ENCODE results near the gene CWF19L2.
A peak's percentile ranks its signal among the peaks of the same experiment; 100 is the strongest.
"Not testable (repeated sequence)": the region's sequence is repeated elsewhere in the genome, so short reads cannot be mapped to it uniquely, and the experiment has no call there.

The CWF19L2 gene

DNA sequence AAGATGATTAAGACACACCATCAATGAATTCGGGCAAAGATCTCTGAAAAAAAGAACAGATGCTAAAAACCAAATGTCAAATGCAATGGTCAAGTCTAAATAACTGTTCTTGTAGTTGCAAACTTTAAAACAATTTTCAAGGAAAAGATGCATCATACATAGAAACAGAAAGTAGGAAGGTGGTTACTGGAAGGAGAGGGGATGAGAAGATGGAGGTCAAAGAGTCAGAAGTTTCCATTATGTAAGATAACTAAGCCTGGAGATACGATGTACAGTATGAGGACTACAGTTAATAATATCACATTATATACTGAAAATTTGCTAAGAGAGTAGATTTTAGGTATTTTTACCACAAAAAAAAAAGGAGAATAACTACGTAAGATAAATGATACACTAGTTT, 27.1 kb downstream of the CWF19L2 start:
- no peak for ATAC-seq

DNA sequence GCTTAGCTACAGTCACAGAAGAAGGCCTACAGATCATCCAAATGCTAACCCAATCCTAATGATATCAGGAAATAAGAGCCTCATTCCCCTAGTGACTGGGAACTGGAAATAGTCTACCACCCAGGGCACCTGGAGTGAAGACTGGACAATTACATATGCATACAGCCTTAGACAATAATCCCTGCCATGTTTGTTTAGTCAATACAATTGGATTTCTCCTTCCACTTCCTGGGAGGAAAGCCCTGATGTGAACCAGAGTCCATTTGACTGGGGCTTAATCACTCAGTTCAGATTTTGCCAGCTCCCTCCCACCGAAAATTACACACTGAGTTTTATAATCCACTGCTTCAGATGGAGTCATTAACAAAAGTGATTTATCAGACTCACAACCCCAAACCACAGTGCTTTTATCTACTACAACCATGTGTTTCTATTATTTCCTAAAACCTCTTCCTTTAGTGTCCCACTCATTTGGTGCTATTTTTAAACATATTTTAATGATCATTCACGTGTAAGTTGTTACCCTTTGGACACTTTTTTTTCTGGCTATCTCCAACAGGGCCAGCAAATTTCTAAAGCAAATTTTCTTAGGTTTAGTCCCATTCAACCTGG, 29.9 kb downstream of the CWF19L2 start:
- no peak for ATAC-seq

GRCh38 chr11:107413352-107413751, 44.3 kb downstream of the CWF19L2 start:
- no peak for ATAC-seq

GRCh38 chr11:107408762-107409211, 48.8 kb downstream of the CWF19L2 start:
- no peak for ATAC-seq

- no peak for ATAC-seq
Observed at GRCh38 chr11:107405260-107405659, 52.4 kb downstream of the CWF19L2 start.

- ATAC-seq = not testable (repeated sequence)
Observed at GRCh38 chr11:107401131-107401530, 56.5 kb downstream of the CWF19L2 start.

DNA sequence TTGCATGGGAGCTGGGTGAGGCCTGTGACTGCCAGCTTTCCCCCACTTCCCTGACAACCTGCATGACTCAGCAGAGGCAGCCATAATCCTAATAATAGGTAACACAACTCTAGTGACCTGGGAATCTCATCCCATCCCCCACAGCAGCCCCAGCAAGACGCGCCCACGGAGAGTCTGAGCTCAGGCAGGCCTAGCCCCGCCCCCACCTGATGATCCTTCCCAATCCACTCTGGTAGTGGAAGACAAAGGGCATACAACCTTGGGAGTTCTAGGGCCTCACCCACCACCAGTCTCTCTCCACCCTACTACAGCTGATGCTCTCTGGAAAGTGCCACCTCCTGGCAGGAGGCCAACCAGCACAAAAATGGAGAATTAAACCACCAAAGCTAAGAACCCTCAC, 60.3 kb downstream of the CWF19L2 start:
- no peak for ATAC-seq

DNA sequence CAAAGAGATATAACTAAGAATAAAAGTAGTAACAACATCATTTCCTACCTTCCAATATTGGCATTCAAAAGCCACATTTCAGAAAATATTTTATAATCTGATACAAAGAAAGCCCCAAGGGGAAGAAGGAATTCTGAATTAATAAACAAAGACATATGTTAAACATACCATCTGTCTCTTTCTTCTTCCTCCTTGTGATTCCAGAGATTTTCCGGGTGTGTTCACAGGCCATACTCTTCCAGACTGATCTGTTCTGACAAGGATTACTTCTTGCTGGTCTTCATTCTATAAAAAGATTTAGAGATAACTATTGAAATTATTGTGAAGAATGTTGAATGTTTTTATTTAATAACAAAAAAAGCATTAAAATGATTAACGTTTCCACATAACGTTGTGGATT, 65.0 kb downstream of the CWF19L2 start:
- ATAC-seq = no peak

DNA sequence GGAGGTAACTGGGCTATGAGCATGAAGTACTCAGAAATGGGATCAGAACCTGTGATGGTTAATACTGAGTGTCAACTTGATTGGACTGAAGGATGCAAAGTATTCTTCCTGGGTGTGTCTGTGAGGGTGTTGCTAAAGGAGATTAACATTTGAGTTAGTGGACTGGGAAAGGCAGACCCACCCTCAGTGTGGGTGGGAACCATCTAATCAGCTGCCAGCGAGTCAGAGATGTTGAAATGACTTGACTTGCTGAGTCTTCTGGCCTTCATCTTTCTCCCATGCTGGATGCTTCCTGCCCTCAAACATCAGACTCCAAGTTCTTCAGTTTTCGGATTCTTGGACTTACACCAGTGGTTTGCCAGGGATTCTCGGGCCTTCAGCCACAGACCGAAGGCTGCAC, 66.9 kb downstream of the CWF19L2 start:
- ATAC-seq = not testable (repeated sequence)

GRCh38 chr11:107387666-107388065, 70.0 kb downstream of the CWF19L2 start:
- ATAC-seq = no peak

DNA sequence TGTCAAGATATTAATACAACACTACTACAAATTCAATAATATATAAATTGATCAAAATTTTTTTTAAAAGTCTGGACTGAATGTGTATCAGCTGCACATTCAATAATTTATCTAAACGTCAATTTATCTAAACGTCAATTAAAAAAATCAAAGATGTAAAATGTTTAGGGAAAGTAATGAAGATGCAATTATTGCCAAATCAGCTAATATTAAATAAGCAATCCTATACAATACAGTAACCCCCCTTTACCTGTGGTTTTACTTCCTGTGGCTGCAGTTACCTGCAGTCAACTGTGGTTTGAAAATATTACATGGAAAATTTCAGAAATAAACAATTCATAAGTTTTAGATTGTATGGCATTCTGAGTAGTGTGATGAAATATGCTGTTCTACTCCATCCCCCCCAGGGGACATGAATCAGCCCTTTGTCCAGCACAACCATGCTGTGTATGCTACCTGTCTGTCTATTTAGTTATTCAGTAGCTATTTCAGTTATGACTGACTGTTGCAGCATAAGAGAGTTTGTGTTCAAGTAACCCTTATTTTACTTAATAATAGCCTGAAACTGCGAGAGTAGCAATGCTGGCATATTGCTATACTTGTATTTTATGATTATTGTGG, 72.2 kb downstream of the CWF19L2 start:
- peak in 1 of 2 donors; percentile 30 for ATAC-seq

- no peak for ATAC-seq
Observed at GRCh38 chr11:107384144-107384852, 73.3 kb downstream of the CWF19L2 start.

- ATAC-seq = no peak
Observed at GRCh38 chr11:107372439-107372838, 85.2 kb downstream of the CWF19L2 start.

GRCh38 chr11:107370390-107370789, 87.2 kb downstream of the CWF19L2 start:
- ATAC-seq = no peak

DNA sequence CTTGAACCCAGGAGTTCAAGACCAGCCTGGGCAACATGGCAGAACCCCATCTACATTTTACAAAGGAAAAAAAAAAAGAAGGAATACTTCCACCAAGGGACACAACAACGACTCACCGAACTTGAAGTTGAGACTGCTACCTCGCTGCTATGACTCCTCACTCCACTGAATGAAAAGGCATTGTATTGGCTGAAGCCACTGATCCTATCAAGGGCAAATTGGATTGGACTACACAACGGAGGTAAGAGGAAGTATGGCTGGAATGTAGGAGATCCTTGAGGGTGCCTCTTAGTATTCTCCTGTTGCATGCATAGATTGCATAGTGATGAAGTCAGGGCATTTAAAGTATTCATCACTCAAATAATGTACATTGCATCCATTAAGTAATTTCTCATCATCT, 97.9 kb downstream of the CWF19L2 start:
- no peak for ATAC-seq

DNA sequence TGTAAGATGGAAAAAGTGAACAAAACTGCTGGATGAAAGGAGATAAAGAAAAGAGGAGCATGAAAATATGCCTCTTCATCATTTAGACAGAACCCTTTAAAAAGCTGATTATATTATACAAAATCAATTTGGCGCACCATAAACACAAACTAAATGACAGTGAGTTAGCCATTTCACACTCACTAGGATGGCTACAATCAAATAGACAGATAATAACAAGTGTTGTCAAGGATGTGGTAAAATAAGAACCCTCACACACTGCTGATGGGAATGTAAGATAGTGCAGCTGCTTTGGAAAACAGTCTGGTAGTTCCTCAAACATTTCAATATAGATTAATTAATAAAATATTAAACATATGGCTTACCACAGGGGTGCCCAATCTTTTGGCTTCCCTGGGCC, 99.7 kb downstream of the CWF19L2 start:
- ATAC-seq = no peak

- peak; percentile 64 to 79 for ATAC-seq
Observed at GRCh38 chr11:107354780-107355179, 102.8 kb downstream of the CWF19L2 start.

DNA sequence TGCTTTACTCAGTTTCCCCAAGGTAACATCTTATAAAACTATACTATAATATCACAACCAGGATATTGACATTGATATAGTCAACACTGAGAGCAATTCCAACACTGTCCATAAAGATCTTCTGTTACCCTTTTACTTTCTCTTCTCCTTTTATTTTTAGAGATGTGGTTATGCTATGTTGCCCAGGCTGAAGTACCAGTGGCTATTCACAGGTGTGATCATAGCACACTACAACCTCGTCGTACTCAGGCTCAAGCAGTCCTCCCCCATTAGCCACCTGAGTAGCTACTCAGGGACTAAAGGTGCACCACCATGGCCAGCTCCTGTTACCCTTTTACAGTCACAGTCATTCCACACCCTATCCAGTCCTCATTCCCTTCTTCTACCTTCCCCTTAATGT, 119.7 kb downstream of the CWF19L2 start:
- ATAC-seq = no peak

DNA sequence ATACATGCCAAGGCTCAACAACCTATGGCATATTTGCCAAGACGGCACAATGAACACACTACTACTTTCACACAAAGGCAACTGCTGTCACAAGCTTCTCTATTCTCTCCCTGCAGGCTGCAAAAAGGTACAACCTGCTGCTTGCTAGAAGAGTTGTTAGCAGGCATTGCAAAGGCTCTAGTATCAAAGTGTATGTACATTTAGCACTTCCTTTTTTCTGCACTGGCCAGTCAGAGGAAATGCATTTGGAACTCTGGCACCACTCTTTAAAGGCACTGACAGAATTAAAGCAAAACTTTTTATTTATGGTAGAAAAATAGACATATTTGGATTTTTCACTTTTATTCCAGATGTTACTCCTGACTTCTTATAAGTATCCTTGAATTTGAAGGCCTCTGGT, 125.9 kb downstream of the CWF19L2 start:
- ATAC-seq = no peak

DNA sequence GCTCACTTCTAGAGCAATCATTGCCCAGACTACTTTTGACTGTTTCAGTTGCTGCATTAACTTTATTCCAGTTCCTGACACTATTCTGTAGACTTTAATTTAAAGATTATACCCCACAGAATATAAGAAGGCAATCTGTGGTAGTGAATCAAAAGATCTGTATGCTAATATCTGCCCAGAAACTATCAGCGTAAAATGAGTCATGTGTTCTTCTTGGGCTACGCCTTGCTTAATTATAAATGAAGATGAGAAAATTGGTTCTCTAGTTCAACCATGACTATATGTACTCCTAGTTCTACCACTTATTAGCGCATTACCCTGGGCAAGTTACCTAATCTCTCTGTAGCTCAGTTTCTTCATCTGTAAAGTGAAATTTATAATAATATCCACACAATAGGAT, 128.5 kb downstream of the CWF19L2 start:
- ATAC-seq = no peak

GRCh38 chr11:107316426-107316825, 141.2 kb downstream of the CWF19L2 start:
- ATAC-seq = no peak

DNA sequence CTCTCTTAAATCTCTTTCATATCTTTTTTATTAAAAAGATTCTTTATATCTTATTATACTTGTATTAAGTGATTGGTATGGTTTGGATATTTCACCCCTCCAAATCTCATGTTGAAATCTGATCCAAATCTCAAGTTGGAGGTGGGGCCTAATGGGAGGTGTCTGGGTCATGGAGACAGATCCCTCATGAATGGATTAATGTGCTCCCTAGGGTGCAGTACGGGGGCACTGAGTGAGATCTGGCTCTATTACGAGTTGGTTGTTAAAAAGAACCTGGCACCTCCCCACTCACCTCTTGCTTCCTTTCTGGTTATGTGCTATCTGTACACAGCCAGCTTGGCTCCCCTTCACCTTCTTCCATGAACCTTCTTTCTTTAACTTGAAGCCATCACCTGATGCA, 149.6 kb downstream of the CWF19L2 start:
- ATAC-seq = no peak

DNA sequence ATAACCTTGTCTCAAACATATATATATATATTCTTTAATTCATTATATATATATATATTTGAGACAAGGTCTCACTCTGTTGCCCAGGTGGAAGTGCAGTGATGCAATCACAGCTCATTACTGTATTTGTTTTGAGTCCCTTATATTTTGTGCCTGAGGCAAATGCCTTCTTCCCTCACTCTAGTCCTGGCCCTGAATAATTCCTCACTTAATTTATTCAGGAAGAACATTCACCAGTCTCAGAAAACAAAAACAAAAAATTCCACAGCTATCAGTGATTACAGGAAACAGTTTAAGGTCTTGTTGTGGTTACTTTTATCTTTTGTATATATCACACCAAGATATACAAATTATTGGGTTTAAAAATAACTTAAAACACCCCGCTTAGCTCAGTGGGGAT, 155.7 kb downstream of the CWF19L2 start:
- ATAC-seq = no peak

GRCh38 chr11:107293677-107294344, 163.8 kb downstream of the CWF19L2 start:
- ATAC-seq = no peak

Data from activated CD4-positive, CD25-positive, alpha-beta regulatory T cell treated with anti-CD3 and anti-CD28 coated beads, Interleukin-2, amount 50 U/mL, for 24 hours (primary cell).